Measurements from ENCODE around the gene AP5S1.
A peak's percentile ranks its signal among the peaks of the same experiment; 100 is the strongest.

Gene AP5S1

GRCh38 chr20:3798373-3798768, 22.0 kb upstream of the AP5S1 start:
- H3K27ac Mint-ChIP-seq, result peak overlapping the region; percentile 92
- H3K9me3 Mint-ChIP-seq, result no peaks in the 10 kb centered on the region
- H3K27me3 Mint-ChIP-seq (ENCODE audit: low read depth), result no peaks in the 10 kb centered on the region
- peaks cover 57% of the 10 kb centered on the region for H3K36me3 Mint-ChIP-seq (ENCODE audit: low read depth)
- peak overlapping the region; percentile 98 for H3K4me3 Mint-ChIP-seq
- peaks cover 51% of the 10 kb centered on the region for H3K4me1 Mint-ChIP-seq (ENCODE audit: low read depth)

DNA sequence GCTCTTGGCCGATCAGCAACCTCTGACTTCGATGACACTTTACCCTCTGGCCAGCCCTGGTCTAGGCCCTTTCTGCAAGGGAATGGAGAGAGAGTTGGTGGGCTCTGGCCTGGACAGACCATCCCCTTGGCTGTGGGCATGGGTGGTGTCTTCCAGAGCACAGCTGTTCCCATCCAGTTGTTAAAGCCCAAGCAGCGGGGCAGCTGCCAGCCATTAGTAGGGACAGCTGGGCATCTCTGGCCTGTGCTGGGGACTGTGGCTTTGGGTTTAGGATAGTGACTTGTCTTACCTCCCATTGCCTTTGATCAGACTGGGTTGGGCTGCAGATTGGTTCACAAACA, 21.5 kb upstream of the AP5S1 start:
- Mint-ChIP-seq H3K9me3 (no peaks in the 10 kb centered on the region), H3K36me3 (ENCODE audit: low read depth) (peaks cover 62% of the 10 kb centered on the region), H3K4me3 (peak overlapping the region; percentile 98), H3K4me1 (ENCODE audit: low read depth) (peaks cover 55% of the 10 kb centered on the region), H3K27me3 (ENCODE audit: low read depth) (no peaks in the 10 kb centered on the region), H3K27ac (peak overlapping the region; percentile 92)

GRCh38 chr20:3800256-3800877, 20.0 kb upstream of the AP5S1 start:
- H3K27ac Mint-ChIP-seq, result peak overlapping the region; percentile 69
- H3K4me3 Mint-ChIP-seq, result peak overlapping the region; percentile 63
- peaks cover 71% of the 10 kb centered on the region for H3K36me3 Mint-ChIP-seq (ENCODE audit: low read depth)
- H3K4me1 Mint-ChIP-seq (ENCODE audit: low read depth), result peaks cover 60% of the 10 kb centered on the region
- H3K27me3 Mint-ChIP-seq (ENCODE audit: low read depth), result no peaks in the 10 kb centered on the region
- no peaks in the 10 kb centered on the region for H3K9me3 Mint-ChIP-seq

GRCh38 chr20:3800878-3801260, 19.5 kb upstream of the AP5S1 start:
- Mint-ChIP-seq H3K36me3 (ENCODE audit: low read depth) (peaks cover 76% of the 10 kb centered on the region), H3K27ac (no peak overlapping the region), H3K9me3 (no peaks in the 10 kb centered on the region), H3K4me1 (ENCODE audit: low read depth) (peaks cover 62% of the 10 kb centered on the region), H3K27me3 (ENCODE audit: low read depth) (no peaks in the 10 kb centered on the region), H3K4me3 (no peak overlapping the region)

DNA sequence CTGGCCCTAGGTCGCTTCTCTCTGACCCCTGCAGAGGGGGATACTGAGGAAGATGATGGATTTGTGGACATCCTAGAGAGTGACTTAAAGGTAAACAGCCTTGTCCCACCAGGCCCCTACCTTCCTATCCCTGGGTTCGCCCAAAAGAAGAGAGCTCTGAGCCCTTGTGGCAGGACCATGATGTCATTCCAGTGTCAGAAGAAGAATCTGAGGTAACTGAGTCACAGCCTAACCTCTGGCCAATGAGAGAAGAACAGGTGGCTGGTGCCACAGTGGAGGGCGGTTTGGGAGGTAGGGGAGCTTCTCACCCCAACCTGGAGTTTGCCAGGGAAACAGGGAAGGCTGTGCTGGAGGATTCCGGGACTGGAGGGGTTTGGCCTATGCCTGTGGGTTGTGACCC, 19.0 kb upstream of the AP5S1 start:
- H3K4me1 Mint-ChIP-seq (ENCODE audit: low read depth), result peaks cover 64% of the 10 kb centered on the region
- H3K9me3 Mint-ChIP-seq, result no peaks in the 10 kb centered on the region
- no peaks in the 10 kb centered on the region for H3K27me3 Mint-ChIP-seq (ENCODE audit: low read depth)
- H3K36me3 Mint-ChIP-seq (ENCODE audit: low read depth), result peaks cover 79% of the 10 kb centered on the region
- no peak overlapping the region for H3K4me3 Mint-ChIP-seq
- no peak overlapping the region for H3K27ac Mint-ChIP-seq

GRCh38 chr20:3801846-3802245, 18.5 kb upstream of the AP5S1 start:
- H3K4me3 Mint-ChIP-seq, result no peak overlapping the region
- H3K27ac Mint-ChIP-seq, result no peak overlapping the region
- H3K27me3 Mint-ChIP-seq (ENCODE audit: low read depth), result no peaks in the 10 kb centered on the region
- H3K36me3 Mint-ChIP-seq (ENCODE audit: low read depth), result peaks cover 81% of the 10 kb centered on the region
- H3K4me1 Mint-ChIP-seq (ENCODE audit: low read depth), result peaks cover 67% of the 10 kb centered on the region
- H3K9me3 Mint-ChIP-seq, result no peaks in the 10 kb centered on the region

- Mint-ChIP-seq H3K27me3 (ENCODE audit: low read depth) (no peaks in the 10 kb centered on the region), H3K4me3 (no peak overlapping the region), H3K36me3 (ENCODE audit: low read depth) (peaks cover 77% of the 10 kb centered on the region), H3K4me1 (ENCODE audit: low read depth) (peaks cover 71% of the 10 kb centered on the region), H3K27ac (peak overlapping the region; percentile 47), H3K9me3 (no peaks in the 10 kb centered on the region)
Observed at GRCh38 chr20:3802524-3803239, 17.7 kb upstream of the AP5S1 start.

DNA sequence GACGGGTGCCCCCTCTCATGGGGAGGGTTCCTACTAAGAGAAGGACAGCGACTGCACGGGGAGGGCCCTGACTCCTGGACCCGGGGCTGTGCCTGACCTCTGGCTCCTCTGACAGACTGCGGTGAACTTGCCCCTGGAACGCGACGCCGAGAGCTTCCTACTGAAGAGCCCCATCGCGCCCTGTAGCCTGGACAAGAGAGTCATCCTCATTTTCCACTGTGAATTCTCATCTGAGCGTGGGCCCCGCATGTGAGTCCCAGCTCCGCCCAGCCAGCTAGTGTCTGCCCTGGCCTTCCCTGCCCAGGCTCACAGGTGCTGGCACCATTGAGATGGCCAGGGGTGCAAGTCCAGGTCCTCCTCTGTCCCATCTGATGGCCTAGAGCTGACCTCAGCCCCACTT, 17.1 kb upstream of the AP5S1 start:
- Mint-ChIP-seq H3K4me3 (no peak overlapping the region), H3K36me3 (ENCODE audit: low read depth) (peaks cover 74% of the 10 kb centered on the region), H3K27ac (peak overlapping the region; percentile 62), H3K4me1 (ENCODE audit: low read depth) (peaks cover 68% of the 10 kb centered on the region), H3K27me3 (ENCODE audit: low read depth) (no peaks in the 10 kb centered on the region), H3K9me3 (no peaks in the 10 kb centered on the region)

DNA sequence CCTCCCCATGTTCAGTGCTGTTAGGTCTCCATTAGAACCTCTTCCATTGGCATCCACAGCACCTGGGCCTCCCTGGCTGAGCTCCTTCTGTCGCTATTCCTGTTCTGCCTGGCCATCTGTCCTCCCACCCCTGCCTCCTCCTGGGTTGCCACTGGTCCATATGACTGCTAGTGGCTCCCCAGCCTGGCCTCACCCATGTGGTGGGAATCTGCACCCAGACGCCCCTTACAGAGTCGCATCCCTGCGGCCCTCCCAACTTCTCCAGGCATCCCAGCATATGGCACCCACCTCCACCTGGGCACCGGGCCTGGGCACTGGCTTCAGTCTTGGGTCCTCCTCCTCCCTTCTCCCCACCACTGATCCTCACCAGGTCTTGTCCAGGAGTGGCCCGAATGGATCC, 16.5 kb upstream of the AP5S1 start:
- peak overlapping the region; percentile 64 for H3K27ac Mint-ChIP-seq
- peak overlapping the region; percentile 37 for H3K4me3 Mint-ChIP-seq
- H3K4me1 Mint-ChIP-seq (ENCODE audit: low read depth), result peaks cover 62% of the 10 kb centered on the region
- no peaks in the 10 kb centered on the region for H3K27me3 Mint-ChIP-seq (ENCODE audit: low read depth)
- peaks cover 69% of the 10 kb centered on the region for H3K36me3 Mint-ChIP-seq (ENCODE audit: low read depth)
- no peaks in the 10 kb centered on the region for H3K9me3 Mint-ChIP-seq

DNA sequence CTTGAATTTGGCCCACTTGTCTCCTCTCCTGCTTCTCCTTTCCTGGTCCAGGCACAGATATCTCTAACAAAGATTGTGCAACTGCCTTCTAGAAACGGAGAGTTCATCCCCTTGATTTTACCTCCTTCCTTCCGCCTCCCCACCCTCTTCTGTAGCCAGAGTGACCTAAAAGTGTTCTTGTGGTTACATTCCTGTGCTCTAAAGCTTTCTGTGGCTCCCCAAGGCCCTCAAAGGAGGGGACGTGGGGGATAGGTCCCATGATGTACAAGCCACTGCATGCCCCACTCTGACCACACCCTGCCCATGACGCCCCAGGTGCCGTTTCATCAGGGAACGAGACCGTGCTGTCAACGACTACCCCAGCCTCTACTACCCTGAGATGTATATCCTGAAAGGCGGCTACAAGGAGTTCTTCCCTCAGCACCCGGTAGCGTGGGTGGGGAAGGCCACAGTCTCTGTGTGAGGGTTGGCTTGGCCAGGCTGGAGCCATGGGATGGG, 16.0 kb upstream of the AP5S1 start:
- H3K36me3 Mint-ChIP-seq (ENCODE audit: low read depth), result peaks cover 65% of the 10 kb centered on the region
- peaks cover 58% of the 10 kb centered on the region for H3K4me1 Mint-ChIP-seq (ENCODE audit: low read depth)
- H3K9me3 Mint-ChIP-seq, result no peaks in the 10 kb centered on the region
- no peak overlapping the region for H3K4me3 Mint-ChIP-seq
- H3K27ac Mint-ChIP-seq, result peak overlapping the region; percentile 64
- H3K27me3 Mint-ChIP-seq (ENCODE audit: low read depth), result no peaks in the 10 kb centered on the region

DNA sequence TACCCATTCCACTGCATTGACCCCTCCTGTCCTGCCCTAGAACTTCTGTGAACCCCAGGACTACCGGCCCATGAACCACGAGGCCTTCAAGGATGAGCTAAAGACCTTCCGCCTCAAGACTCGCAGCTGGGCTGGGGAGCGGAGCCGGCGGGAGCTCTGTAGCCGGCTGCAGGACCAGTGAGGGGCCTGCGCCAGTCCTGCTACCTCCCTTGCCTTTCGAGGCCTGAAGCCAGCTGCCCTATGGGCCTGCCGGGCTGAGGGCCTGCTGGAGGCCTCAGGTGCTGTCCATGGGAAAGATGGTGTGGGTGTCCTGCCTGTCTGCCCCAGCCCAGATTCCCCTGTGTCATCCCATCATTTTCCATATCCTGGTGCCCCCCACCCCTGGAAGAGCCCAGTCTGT, 15.6 kb upstream of the AP5S1 start:
- Mint-ChIP-seq H3K27me3 (ENCODE audit: low read depth) (no peaks in the 10 kb centered on the region), H3K4me1 (ENCODE audit: low read depth) (peaks cover 54% of the 10 kb centered on the region), H3K4me3 (no peak overlapping the region), H3K36me3 (ENCODE audit: low read depth) (peaks cover 63% of the 10 kb centered on the region), H3K27ac (peak overlapping the region; percentile 23), H3K9me3 (no peaks in the 10 kb centered on the region)

DNA sequence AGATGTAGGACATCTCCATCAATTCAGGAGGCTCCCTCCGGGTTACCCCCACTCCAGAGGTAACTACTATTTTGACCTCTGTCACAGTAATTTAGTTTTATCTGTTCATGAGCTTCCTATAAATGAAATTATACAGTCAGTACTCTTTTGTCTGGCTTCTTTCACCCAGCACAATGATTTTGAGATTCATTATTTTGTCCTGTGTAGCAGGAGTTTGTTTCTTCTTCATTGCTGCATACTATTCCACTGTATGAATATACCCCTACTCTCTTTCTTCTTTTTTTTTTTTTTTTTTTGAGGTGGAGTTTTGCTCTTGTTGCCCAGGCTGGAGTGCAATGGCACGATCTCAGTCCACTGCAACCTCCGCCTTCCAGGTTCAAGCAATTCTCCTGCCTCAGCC, 11.8 kb upstream of the AP5S1 start:
- Mint-ChIP-seq H3K36me3 (ENCODE audit: low read depth) (peaks cover 44% of the 10 kb centered on the region), H3K27me3 (ENCODE audit: low read depth) (no peaks in the 10 kb centered on the region), H3K27ac (no peak overlapping the region), H3K4me3 (no peak overlapping the region), H3K9me3 (no peaks in the 10 kb centered on the region), H3K4me1 (ENCODE audit: low read depth) (peaks cover 63% of the 10 kb centered on the region)

GRCh38 chr20:3811467-3812258, 8.7 kb upstream of the AP5S1 start:
- H3K4me1 Mint-ChIP-seq (ENCODE audit: low read depth), result peaks cover 57% of the 10 kb centered on the region

DNA sequence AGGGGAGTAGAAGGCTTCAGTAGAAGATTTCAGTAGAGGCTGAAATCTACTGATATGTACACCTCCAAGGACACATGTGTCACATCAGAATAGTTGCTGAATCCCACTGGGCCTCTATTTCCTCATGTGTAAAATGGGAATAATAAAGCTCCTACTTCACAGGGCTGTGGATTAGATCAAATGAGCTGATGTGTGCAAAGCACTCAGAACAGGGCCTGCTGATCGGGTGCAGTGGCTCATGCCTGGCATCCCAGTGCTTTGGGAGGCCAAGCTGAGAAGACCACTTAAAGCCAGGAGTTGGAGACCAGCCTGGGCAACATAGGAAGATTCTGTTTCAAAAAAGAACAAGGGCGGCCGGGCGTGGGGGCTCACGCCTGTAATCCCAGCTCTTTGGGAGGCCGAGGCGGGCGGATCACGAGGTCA, 8.1 kb upstream of the AP5S1 start:
- no peaks in the 10 kb centered on the region for H3K27me3 Mint-ChIP-seq (ENCODE audit: low read depth)
- H3K4me3 Mint-ChIP-seq, result peak overlapping the region; percentile 78
- peaks cover 54% of the 10 kb centered on the region for H3K4me1 Mint-ChIP-seq (ENCODE audit: low read depth)
- H3K9me3 Mint-ChIP-seq, result no peaks in the 10 kb centered on the region
- peaks cover 19% of the 10 kb centered on the region for H3K36me3 Mint-ChIP-seq (ENCODE audit: low read depth)
- H3K27ac Mint-ChIP-seq, result peak overlapping the region; percentile 98

More at GRCh38 chr20:3811467-3812258, 8.7 kb upstream of the AP5S1 start:
- no peaks in the 10 kb centered on the region for H3K9me3 Mint-ChIP-seq
- peak overlapping the region; percentile 98 for H3K27ac Mint-ChIP-seq
- peaks cover 25% of the 10 kb centered on the region for H3K36me3 Mint-ChIP-seq (ENCODE audit: low read depth)
- H3K4me3 Mint-ChIP-seq, result peak overlapping the region; percentile 78
- H3K27me3 Mint-ChIP-seq (ENCODE audit: low read depth), result no peaks in the 10 kb centered on the region
